ENCODE data around the gene RNH1.

DNA sequence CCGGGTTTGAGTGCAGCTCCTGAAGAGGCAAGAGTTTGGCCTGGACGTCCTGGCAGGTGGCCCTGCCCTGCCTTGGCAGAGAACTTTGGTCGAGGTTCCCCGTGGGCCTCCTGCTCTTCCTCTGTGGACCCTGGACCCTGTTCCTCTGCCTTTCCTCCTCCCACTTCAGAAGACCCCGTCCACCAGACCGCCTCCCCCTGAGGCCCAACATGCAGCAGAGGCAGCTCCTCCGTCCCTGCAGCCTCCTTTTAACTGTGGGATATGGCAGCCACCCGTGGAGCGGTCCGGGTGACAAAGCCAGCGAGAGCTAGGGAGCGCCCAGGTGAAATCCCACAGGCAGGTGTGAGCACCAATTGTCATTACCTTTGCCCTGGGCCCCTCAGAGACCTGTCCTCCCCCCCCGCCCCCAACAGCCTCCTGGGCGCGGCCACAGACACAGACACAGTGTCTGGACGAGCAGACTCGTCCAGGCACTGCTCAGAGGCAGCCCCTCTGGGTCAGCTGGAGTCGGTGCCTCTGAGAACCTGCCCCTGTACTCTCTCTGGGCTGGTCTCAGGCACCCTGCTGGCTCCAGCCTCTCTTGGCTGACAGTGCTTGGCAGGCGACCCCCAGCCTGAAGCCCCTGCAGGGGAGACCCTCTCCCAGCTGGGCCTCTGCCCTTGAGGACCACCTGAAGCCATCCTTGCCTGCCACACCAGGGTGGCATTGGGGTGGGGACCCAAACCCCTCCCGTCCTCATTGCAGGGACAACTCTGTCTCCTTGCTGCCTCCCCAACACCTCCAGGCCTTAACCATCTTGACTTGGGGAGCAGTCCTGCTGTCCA lies 61.1 kb downstream of the RNH1 start:
- TF ChIP-seq POLR2A (IDR thresholded peaks at IDR 0.05; ENCODE audit: low read length) (no peak), GATA1 (IDR thresholded peaks at IDR 0.05; ENCODE audit: low read depth, low read length) (no peak)

All from erythroblast (primary cell).